Measurements from ENCODE around the gene BRINP2.

BRINP2 gene

DNA sequence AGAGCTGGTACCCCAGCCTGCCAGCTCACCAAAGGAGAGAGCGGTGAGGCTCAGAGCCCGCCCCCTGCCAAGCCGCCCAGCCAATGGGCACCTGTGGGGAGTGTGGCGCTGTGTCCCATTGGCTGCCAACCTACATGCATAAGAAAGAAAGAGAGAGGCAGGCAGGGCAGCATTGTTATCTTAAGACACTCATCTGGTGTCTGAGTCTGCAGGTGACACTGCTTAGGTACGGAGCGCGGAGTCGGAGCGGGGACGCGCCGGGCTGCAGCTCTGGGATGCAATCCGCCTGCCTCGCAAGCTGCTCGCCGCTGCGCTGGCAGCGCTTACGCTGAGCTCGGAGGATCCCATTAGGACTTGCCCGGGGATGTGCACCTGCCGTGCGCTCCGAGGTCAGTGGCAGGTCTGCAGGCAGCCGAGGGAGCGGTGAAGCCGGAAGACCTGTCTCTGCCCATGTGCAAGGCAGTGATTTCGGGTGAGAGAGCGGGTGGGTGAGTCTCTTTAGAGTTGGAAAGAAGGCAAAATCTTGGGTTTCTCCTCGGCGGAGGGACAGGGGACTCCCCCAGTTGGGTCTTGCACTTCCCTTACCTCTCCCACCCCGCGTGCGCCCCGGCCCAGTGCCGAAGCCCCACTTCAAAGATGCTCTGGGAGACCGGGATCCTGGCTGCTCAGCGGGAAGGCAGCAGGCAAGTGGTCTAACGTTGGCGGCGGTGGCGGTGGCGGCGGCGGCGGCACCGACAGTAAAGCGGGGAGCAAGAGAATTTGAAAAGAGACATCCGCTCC, at the start of gene BRINP2:
Gene BRINP2, plus strand, starts transcription at position 203 of the 780 bp plus-strand sequence. CDS start 58,919 bp downstream, outside the sequence.
- intact Hi-C loops (cut with DNase I) = no loop called here
- DNase-seq = peak; percentile 81 to 96 (median 91)

DNA sequence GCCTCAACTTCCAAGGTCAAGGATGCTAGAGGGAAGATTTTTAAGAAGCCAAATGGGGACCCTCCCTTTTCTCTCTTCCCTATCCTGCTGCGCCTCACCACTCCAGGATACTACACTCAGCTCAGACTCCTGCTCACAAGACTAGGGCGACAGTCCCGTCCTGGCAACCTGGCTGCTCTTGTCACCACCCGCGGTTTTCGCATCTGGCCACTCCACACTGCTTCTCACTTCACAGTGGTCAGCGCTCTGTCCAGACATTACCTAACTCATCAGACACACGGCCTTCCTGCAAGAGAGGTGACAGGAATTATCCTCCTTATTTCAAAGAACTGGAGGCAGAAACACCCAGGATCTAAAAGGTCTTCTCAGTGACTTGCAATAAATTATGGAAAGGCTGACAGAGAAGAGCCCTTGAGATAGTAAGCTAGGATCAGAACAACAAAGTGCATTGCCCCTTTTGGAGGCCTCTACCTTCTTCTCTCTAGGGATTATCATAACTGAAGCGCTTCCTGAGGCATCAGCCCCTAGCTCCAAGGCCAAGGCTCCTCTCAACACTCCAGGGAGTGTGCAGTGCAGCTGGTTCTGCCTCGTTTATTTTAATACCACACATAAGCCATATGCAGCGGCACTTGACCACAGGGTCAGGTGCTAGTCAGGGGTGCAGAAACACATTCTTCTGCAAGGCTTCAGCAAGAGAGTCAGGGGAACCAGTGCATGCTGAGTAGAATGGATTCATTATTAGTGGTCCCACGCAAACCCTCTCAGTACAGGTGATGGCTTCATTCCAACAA, 48.1 kb upstream of the BRINP2 start:
- intact Hi-C loops (cut with DNase I) = no loop called here
- no peak for DNase-seq

GRCh38 chr1:177124577-177125278, 46.0 kb upstream of the BRINP2 start:
- intact Hi-C loops (cut with DNase I) = no loop called here
- no peak for DNase-seq

GRCh38 chr1:177126267-177126666, 44.5 kb upstream of the BRINP2 start:
- intact Hi-C loops (cut with DNase I) = no loop called here
- DNase-seq = no peak

GRCh38 chr1:177128665-177129281, 42.0 kb upstream of the BRINP2 start:
- intact Hi-C loops (cut with DNase I) = no loop called here
- DNase-seq = no peak

GRCh38 chr1:177130451-177130945, 40.3 kb upstream of the BRINP2 start:
- intact Hi-C loops (cut with DNase I) = no loop called here
- no peak for DNase-seq

DNA sequence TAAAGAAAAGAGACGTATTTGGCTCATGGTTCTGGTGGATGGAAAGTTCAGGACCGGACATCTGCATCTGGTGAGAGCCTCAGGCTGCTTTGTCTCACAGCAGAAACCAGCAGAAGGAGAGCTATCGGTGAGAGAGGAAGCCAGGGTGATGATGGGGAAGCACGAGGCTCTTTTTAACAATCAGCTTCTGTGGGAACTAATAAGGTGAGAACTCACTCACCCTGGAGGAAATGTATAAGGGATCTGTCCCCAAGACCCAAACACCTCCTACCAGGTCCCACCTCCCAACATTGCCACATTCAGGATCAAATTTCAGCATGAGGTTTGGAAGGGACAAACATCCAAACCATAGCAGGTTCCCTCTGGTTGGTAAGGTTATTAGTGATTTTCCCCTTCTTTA, 39.0 kb upstream of the BRINP2 start:
- DNase-seq = no peak
- intact Hi-C loops (cut with DNase I) = no loop called here

- no peak for DNase-seq
- intact Hi-C loops (cut with DNase I) = no loop called here
These were observed 38.6 kb upstream of the BRINP2 start for GRCh38 chr1:177132141-177132540.

GRCh38 chr1:177133977-177134538, 36.7 kb upstream of the BRINP2 start:
- no peak for DNase-seq
- intact Hi-C loops (cut with DNase I) = no loop called here

GRCh38 chr1:177135250-177135649, 35.5 kb upstream of the BRINP2 start:
- no peak for DNase-seq
- intact Hi-C loops (cut with DNase I) = no loop called here

DNA sequence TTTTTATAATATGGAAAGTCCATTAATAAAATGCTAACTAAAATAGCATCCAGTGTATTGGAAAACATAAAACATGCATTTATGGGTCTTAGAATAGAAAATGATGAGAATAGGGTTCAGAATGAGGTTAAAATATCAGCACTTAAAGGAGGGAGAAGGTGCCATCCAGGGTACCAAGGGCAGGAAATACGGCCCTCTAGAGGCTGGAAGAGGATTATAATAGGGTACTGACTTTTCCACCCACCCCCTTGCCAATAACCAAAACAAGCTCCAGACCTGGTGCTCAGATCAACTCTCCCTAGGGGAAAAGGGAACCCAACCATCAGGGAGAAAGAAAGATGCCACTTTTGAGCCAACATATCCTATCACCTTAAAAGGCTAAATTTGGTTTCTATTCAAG, 32.9 kb upstream of the BRINP2 start:
- DNase-seq = no peak
- intact Hi-C loops (cut with DNase I) = no loop called here

- DNase-seq = no peak
- intact Hi-C loops (cut with DNase I) = no loop called here
These were observed 32.4 kb upstream of the BRINP2 start for GRCh38 chr1:177138347-177138746.

- intact Hi-C loops (cut with DNase I) = no loop called here
- DNase-seq = no peak
These were observed 28.7 kb upstream of the BRINP2 start for GRCh38 chr1:177142010-177142409.

DNA sequence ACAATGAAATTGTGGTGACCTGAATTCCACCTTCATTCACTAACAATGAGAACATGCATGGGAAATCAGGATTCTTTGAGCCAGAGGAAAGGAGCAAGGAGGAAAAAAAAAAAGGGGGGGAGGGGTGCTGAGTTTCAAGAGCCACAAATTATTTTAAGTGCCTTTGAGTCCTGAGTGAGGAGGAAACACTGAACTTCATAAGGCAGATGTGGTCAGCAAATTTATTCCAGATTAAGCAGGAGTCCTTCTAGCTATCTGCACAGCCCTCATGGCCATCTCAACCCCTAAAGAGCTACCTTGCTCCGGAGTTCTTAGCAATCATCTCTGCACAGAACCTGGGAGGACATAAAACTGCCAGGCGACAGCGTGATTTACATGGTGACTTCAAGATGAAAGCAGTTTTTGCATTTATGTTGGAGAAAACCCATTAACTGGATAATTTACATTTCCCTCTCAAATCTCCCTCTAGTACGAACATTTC, 27.9 kb upstream of the BRINP2 start:
- intact Hi-C loops (cut with DNase I) = no loop called here
- no peak for DNase-seq

DNA sequence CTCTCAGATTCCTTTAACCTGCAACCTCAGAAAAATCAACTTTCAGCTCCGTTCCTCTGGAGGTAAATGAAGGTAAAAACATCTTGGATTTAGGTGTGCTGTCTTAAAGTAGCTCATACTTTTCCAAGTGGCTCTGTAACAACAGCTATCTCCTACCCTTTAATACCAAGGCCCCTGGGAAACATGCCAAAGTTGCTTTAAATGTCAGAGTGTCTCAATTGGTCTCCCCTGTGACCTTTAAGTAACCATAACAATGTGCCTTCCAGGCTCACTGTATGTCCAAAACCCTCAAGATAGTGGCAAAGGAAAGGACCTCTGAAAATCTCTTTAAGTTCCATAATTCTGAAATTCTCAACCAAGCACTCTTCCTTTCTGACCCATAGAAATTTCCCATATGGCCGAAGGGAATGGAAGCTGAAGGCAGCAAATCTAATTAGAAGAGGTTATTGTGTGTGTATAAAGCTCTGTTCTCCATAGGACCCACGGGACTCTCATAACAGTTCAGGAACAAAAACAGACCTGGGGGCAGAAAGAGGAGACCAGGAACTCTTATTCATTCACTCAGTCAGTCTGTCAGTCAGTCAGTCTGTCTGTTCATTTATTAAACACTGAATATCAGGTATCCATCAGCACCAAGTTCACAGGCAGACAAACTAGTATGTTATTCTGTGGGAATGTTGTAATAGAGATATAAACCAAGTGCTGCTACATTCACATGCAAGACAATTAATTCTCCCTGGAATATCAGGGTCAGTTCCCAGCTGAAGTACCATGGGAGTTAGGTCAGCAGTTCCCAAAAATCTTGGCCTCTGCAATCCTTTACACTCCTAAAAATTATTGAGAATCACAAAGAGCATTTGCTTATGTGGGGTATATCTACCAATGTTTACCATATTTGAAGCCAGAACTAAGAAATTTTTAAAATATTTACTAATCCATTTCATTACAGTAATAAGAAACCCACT, 25.4 kb upstream of the BRINP2 start:
- DNase-seq = no peak
- intact Hi-C loops (cut with DNase I) = no loop called here

GRCh38 chr1:177146499-177146898, 24.3 kb upstream of the BRINP2 start:
- intact Hi-C loops (cut with DNase I) = no loop called here

GRCh38 chr1:177162243-177162642, 8.5 kb upstream of the BRINP2 start:
- intact Hi-C loops (cut with DNase I) = no loop called here
- DNase-seq = no peak

More at GRCh38 chr1:177146499-177146898, 24.3 kb upstream of the BRINP2 start:
- DNase-seq = no peak

Measured in head of caudate nucleus (tissue), 42 donors.